Measurements from ENCODE around the gene OR51A2.

OR51A2 gene

GRCh38 chr11:4916581-4916980 lies 38.9 kb downstream of the OR51A2 start:
- Histone ChIP-seq H3K4me1 (ENCODE audit: insufficient read depth, low read length, poor library complexity, severe bottlenecking) (no peaks in the 10 kb centered on the region), H3K27me3 (ENCODE audit: insufficient read depth, low read length, poor library complexity, severe bottlenecking) (no peaks in the 10 kb centered on the region), H2AFZ (ENCODE audit: low read length) (no peak overlapping the region), H3K9me2 (replicated peaks; ENCODE audit: low read depth, low read length) (no peaks in the 10 kb centered on the region), H3K4me2 (ENCODE audit: low read depth, low read length, poor library complexity, severe bottlenecking) (no peak overlapping the region), H3K9me3 (ENCODE audit: insufficient read depth, low read depth, low read length) (no peaks in the 10 kb centered on the region), H3F3A (ENCODE audit: low read depth) (no peaks in the 10 kb centered on the region), H3K79me2 (ENCODE audit: insufficient read depth, low read length) (no peaks in the 10 kb centered on the region), H3K36me3 (ENCODE audit: insufficient read depth, low read length) (no peaks in the 10 kb centered on the region), H3K4me3 (ENCODE audit: low read length, poor library complexity, severe bottlenecking) (no peak overlapping the region), H3K9ac (ENCODE audit: low read depth, low read length, poor library complexity, severe bottlenecking) (no peak overlapping the region), H4K20me1 (ENCODE audit: insufficient read depth, low read length, poor library complexity, severe bottlenecking) (no peaks in the 10 kb centered on the region)
- TF ChIP-seq EZH2phosphoT487 (IDR thresholded peaks at IDR 0.05; ENCODE audit: borderline replicate concordance) (no peak), CTCF (conservative IDR thresholded peaks at IDR 0.05; ENCODE audit: low read length) (no peak)

All from Loucy (cell line).